Lower leg skin (tissue), 4 donors: ENCODE results near the gene VPS8. TPM values are rescaled to one million over a fixed set of nuclear protein-coding genes. Genes with fewer than 3 reads are reported as not detected.

Source experiments
- DNase-seq, 2 donors: peaks; one replicate each; pipeline ENCODE4 v3.0.0-alpha.2; 2019; ENCODE audit warnings: low spot score in 2 of 2
- H3K4me3 ChIP-seq: fragments of 200-600 bp; sonication (generic); 2 replicates; pipeline ENCODE4 v1.5.1; 2017; ENCODE audit warnings: mild to moderate bottlenecking, low read depth; ENCODE audit not compliant: poor library complexity, severe bottlenecking
- CTCF ChIP-seq, 3 donors: fragments of 450-650 bp; IDR thresholded peaks; one replicate each; pipeline ENCODE4 v1.5.1; 2016; ENCODE audit warnings: antibody characterized with exemption in 3 of 3, mild to moderate bottlenecking in 3 of 3, moderate library complexity in 2 of 3
- POLR2A ChIP-seq, 2 donors: fragments of 450-650 bp; IDR thresholded peaks; one replicate each; pipeline ENCODE4 v1.6.1; 2016 to 2017; ENCODE audit warnings: antibody characterized with exemption in 2 of 2, mild to moderate bottlenecking in 1 of 2, moderate library complexity in 1 of 2
- WGBS, 2 donors: methylation state at CpG; one replicate each; pipeline ENCODE4 v1.1.5; 2018; 5-methylcytosine and 5-hydroxymethylcytosine counted together
- intact Hi-C: fragments of 100-400 bp; cut with DNase I; formaldehyde crosslinking; loops from one replicate; pipeline ENCODE4 v1.15.0; 2023; ENCODE audit warnings: low total_unique reads
- total RNA-seq, 4 donors: library from RNA; depleted of rRNA; stranded (reverse); fragments of >200 nt; gene quantifications; one replicate each; pipeline ENCODE4 v1.1.0, GENCODE V29; 2016

Gene VPS8
- total RNA-seq, 4 donors from 2014 or later: 31.4 to 67.7 (median 55.1) TPM

GRCh38 chr3:184914628-184915027 lies 102.7 kb downstream of the VPS8 start:
- DNase-seq: no peak
- H3K4me3 ChIP-seq: no peak overlapping the region
- no peak for TF ChIP-seq POLR2A (IDR thresholded peaks at IDR 0.05)
- no peak for TF ChIP-seq CTCF (IDR thresholded peaks at IDR 0.05)
- intact Hi-C loops: no loop called here
- WGBS, 2 donors: 95 to 96% methylated on average over 5 of the region's 5 CpGs

- intact Hi-C loops: no loop called here
- WGBS, 2 donors: 74 to 88% methylated on average over 3 of the region's 3 CpGs
- no peak overlapping the region for H3K4me3 ChIP-seq
- no peak for DNase-seq
- no peak for TF ChIP-seq POLR2A (IDR thresholded peaks at IDR 0.05)
- no peak for TF ChIP-seq CTCF (IDR thresholded peaks at IDR 0.05)
Measured at GRCh38 chr3:184918750-184919149, 106.8 kb downstream of the VPS8 start.

GRCh38 chr3:184919651-184920050 lies 107.7 kb downstream of the VPS8 start:
- 97 to 98% methylated on average over 2 of the region's 2 CpGs for WGBS, 2 donors
- DNase-seq: no peak
- TF ChIP-seq CTCF (IDR thresholded peaks at IDR 0.05): no peak
- TF ChIP-seq POLR2A (IDR thresholded peaks at IDR 0.05): no peak
- no peak overlapping the region for H3K4me3 ChIP-seq
- intact Hi-C loops: no loop called here

- H3K4me3 ChIP-seq: no peak overlapping the region
- no peak for TF ChIP-seq POLR2A (IDR thresholded peaks at IDR 0.05)
- no peak for TF ChIP-seq CTCF (IDR thresholded peaks at IDR 0.05)
- WGBS, 2 donors: 94 to 96% methylated on average over 7 of the region's 7 CpGs
- no peak for DNase-seq
- intact Hi-C loops: no loop called here
Measured at GRCh38 chr3:184924547-184924946, 112.6 kb downstream of the VPS8 start.

GRCh38 chr3:184927796-184928315 lies 115.9 kb downstream of the VPS8 start:
- DNase-seq: no peak
- intact Hi-C loops: no loop called here
- WGBS, 2 donors: 93 to 94% methylated on average over 6 of the region's 6 CpGs

More at GRCh38 chr3:184927796-184928315, 115.9 kb downstream of the VPS8 start:
- no peak overlapping the region for H3K4me3 ChIP-seq
- no peak for TF ChIP-seq CTCF (IDR thresholded peaks at IDR 0.05)
- TF ChIP-seq POLR2A (IDR thresholded peaks at IDR 0.05): no peak
